Endothelial cell of umbilical vein (primary cell): ENCODE results near the gene MYO1A. TPM values are rescaled to one million over a fixed set of nuclear protein-coding genes. Genes with fewer than 3 reads are reported as not detected.

Experiments
- BruUV-seq: library from RNA; stranded (reverse); fragments of 400-500 nt; replicated peaks from 2 replicates; lab custom pipeline; 2021; lab: Mats Ljungman, UMichigan
- CTCF ChIA-PET: fragments of 300-600, 350-600 bp; sonication (Branson Sonifier 250); formaldehyde crosslinking; loops from one replicate; lab custom pipeline; 2021; ENCODE audit warnings: antibody characterized with exemption, inconsistent platforms; lab: Charles Lee
- POLR2A ChIA-PET: fragments of 300-600, 350-600 bp; sonication (Branson Sonifier 250); formaldehyde crosslinking; loops from one replicate; lab custom pipeline; 2021; ENCODE audit warnings: antibody characterized with exemption, inconsistent platforms; lab: Charles Lee
- DNase-seq: peaks from one replicate; pipeline ENCODE4 v3.0.0-alpha.2; 2011; ENCODE audit warnings: low read depth, low spot score
- FAIRE-seq: peaks from 2 replicates; lab custom pipeline; 2011; peaks lifted over from hg19 to GRCh38; lab: Jason Lieb, UNC
- H2AFZ ChIP-seq: 2 replicates; pipeline ENCODE4 v1.6.0; 2012; ENCODE audit warnings: low read depth, low read length, control low read depth, inconsistent platforms
- H3K27ac ChIP-seq: 2 replicates; pipeline ENCODE4 v1.5.1; 2011; ENCODE audit warnings: low read depth, mild to moderate bottlenecking, control low read depth, low read length, moderate library complexity; ENCODE audit not compliant: insufficient read depth
- H3K27me3 ChIP-seq, 2 experiments: 2 replicates each; pipeline versions ENCODE4 v1.6.0 to v1.6.1; 2011; ENCODE audit warnings: low read length in 2 of 2, mixed read lengths in 1 of 2; ENCODE audit not compliant: control insufficient read depth in 2 of 2, insufficient read depth in 2 of 2
- H3K36me3 ChIP-seq, 2 experiments: 2 replicates in 1 of 2; 3 replicates in 1 of 2; pipeline ENCODE4 v1.5.1; 2011; ENCODE audit warnings: low read length in 2 of 2, mild to moderate bottlenecking in 1 of 2, moderate library complexity in 1 of 2; ENCODE audit not compliant: control insufficient read depth in 2 of 2, insufficient read depth in 2 of 2; ENCODE audit errors: extremely low read depth in 1 of 2
- H3K4me1 ChIP-seq: 3 replicates; pipeline ENCODE4 v1.5.1; 2011; ENCODE audit warnings: mild to moderate bottlenecking, low read length; ENCODE audit not compliant: control insufficient read depth, insufficient read depth; ENCODE audit errors: extremely low read depth
- H3K4me2 ChIP-seq: 2 replicates; pipeline ENCODE4 v1.6.1; 2011; ENCODE audit warnings: low read length, control low read depth, mixed read lengths; ENCODE audit not compliant: insufficient read depth
- H3K4me3 ChIP-seq, 3 experiments: fragments of 200-600 bp in 1 of 3; sonication (generic), shearing (Covaris generic) in 1 of 3; replicated peaks in 1 of 3; 2 replicates each; pipeline ENCODE4 v1.5.1; 2011 to 2016; ENCODE audit warnings: control low read depth in 3 of 3, low read length in 3 of 3, mild to moderate bottlenecking in 2 of 3, inconsistent platforms in 1 of 3, low read depth in 1 of 3, moderate library complexity in 1 of 3; ENCODE audit not compliant: insufficient read depth in 1 of 3
- H3K79me2 ChIP-seq: 2 replicates; pipeline ENCODE4 v1.6.0; 2012; ENCODE audit warnings: low read length, inconsistent platforms; ENCODE audit not compliant: control insufficient read depth, insufficient read depth
- H3K9ac ChIP-seq: replicated peaks from 2 replicates; pipeline ENCODE3; 2011; ENCODE audit warnings: low read length, control low read depth; ENCODE audit not compliant: insufficient read depth; ENCODE audit errors: extremely low read depth
- H3K9me1 ChIP-seq: replicated peaks from 3 replicates; pipeline ENCODE4 v1.6.0; 2011; ENCODE audit warnings: mild to moderate bottlenecking, low read length; ENCODE audit not compliant: control insufficient read depth, insufficient read depth; ENCODE audit errors: extremely low read depth
- H3K9me3 ChIP-seq: replicated peaks from 2 replicates; pipeline ENCODE4 v1.5.1; 2012; ENCODE audit warnings: low read length, inconsistent platforms; ENCODE audit not compliant: control insufficient read depth, insufficient read depth
- H4K20me1 ChIP-seq: replicated peaks from 2 replicates; pipeline ENCODE3; 2011; ENCODE audit warnings: mild to moderate bottlenecking, low read length; ENCODE audit not compliant: control insufficient read depth, insufficient read depth; ENCODE audit errors: extremely low read depth
- EZH2 ChIP-seq: IDR thresholded peaks from 2 replicates; pipeline ENCODE4 v1.6.1; 2012; ENCODE audit warnings: borderline replicate concordance, low read depth, mild to moderate bottlenecking, moderate library complexity, low read length, inconsistent platforms; ENCODE audit not compliant: severe bottlenecking
- FOS ChIP-seq: IDR thresholded peaks from 2 replicates; pipeline ENCODE4 v1.6.1; 2011; ENCODE audit warnings: mild to moderate bottlenecking, low read length, moderate library complexity, borderline replicate concordance; ENCODE audit not compliant: insufficient read depth
- GATA2 ChIP-seq: IDR thresholded peaks from 2 replicates; pipeline ENCODE4 v1.7.0; 2011; ENCODE audit warnings: low read depth, mild to moderate bottlenecking, moderate library complexity, mixed read lengths, low read length; ENCODE audit not compliant: insufficient read length, insufficient read depth
- JUN ChIP-seq: IDR thresholded peaks from 2 replicates; pipeline ENCODE4 v1.6.1; 2011; ENCODE audit warnings: borderline replicate concordance, low read depth; ENCODE audit not compliant: insufficient read length, insufficient read depth
- MYC ChIP-seq: IDR thresholded peaks from one replicate; pipeline ENCODE4 v1.6.1; 2011; ENCODE audit warnings: mild to moderate bottlenecking, low read depth, low read length
- POLR2A ChIP-seq: IDR thresholded peaks from 2 replicates; pipeline ENCODE4 v1.6.1; 2012; ENCODE audit warnings: low read depth, mild to moderate bottlenecking, control low read depth, low read length
- POLR2AphosphoS5 ChIP-seq: IDR thresholded peaks from 2 replicates; pipeline ENCODE4 v1.6.1; 2012; ENCODE audit warnings: low read depth, mild to moderate bottlenecking, control low read depth, low read length, moderate library complexity; ENCODE audit not compliant: insufficient read depth
- dilution Hi-C: fragments of 300-500 bp; cut with MboI; formaldehyde crosslinking; loops from one replicate; pipeline ENCODE4 v1.15.0; 2019; ENCODE audit warnings: low sequenced_read_pairs; ENCODE audit not compliant: extremely low pct_ligation_motif_present
- intact Hi-C: fragments of 100-400 bp; cut with micrococcal nuclease; formaldehyde crosslinking; loops from one replicate; pipeline ENCODE4 v1.10.0; 2022
- polyA plus RNA-seq, 4 experiments: library from polyadenylated mRNA; depleted of rRNA in 3 of 4; stranded (reverse) in 3 of 4; unstranded in 1 of 4; fragments of >200 nt; gene quantifications; 2 replicates each; pipeline versions ENCODE4 v1.2.1 to v1.2.3, GENCODE V29; 2011 to 2012; ENCODE audit warnings: missing spikeins in 1 of 4
- total RNA-seq: library from RNA; stranded (reverse); gene quantifications from 2 replicates; pipeline ENCODE4 v1.2.3, GENCODE V29; 2021
- TF ChIP-seq, protein P1 (sequence below), 2 donors: IDR thresholded peaks; 1 replicate in 1 of 2; 2 replicates in 1 of 2; pipeline ENCODE4 v1.5.1; 2011; ENCODE audit warnings: low read length in 2 of 2, mild to moderate bottlenecking in 2 of 2, moderate library complexity in 2 of 2, control low read depth in 1 of 2, inconsistent platforms in 1 of 2, low read depth in 1 of 2; ENCODE audit not compliant: insufficient read depth in 1 of 2; ENCODE audit errors: extremely low read depth in 1 of 2
- TF ChIP-seq, protein P2 (sequence below): IDR thresholded peaks from 2 replicates; pipeline ENCODE4 v1.6.1; 2011; ENCODE audit not compliant: insufficient read depth, insufficient read length

MYO1A gene
- total and polyA plus RNA-seq, 2 donors (not counting 3 experiments of a cell fraction or from before 2014, with no cell fraction given) = not detected

DNA sequence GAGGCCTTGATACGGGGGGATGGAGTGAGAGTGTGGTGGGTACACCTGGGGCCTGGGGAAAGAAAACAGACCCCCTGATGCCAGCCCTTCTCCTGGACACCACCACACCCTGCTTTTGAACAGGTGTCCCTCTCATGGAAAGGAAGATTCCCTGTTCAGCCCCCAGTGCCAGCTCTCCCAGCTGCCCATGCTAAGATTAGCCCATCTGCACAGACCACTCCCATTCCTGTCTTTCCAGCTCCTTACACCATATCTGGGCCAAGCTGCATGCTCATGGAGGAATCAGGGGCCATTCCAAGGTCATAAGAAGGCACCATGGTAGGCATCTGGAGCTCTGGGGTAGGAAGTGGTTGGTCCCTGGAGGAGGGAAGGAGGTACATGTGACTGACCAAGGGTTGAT is 48.6 kb upstream of the MYO1A start:
- no peak for DNase-seq
- Histone ChIP-seq H3K4me1 (peaks cover 7% of the 10 kb centered on the region), H3K4me3 (no peak overlapping the region), H3K27me3 (no peaks in the 10 kb centered on the region), H3K9me1 (no peaks in the 10 kb centered on the region), H3K36me3 (peaks cover 4 to 37% of the 10 kb centered on the region in 2 experiments), H4K20me1 (no peaks in the 10 kb centered on the region), H3K79me2 (no peaks in the 10 kb centered on the region), H3K4me2 (no peak overlapping the region), H2AFZ (no peak overlapping the region), H3K9ac (no peak overlapping the region), H3K9me3 (no peaks in the 10 kb centered on the region), H3K27ac (no peak overlapping the region)
- BruUV-seq = no TSS peak
- intact Hi-C loops (no loop called here), dilution Hi-C loops (no loop called here)
- POLR2A ChIA-PET = interaction anchor here (2.2 kb wide), 1 partner anchor 13 kb away, joined by 9 read pairs; the partner anchor contains the start of gene STAT6
- TF ChIP-seq FOS (no peak), POLR2A (no peak), JUN (no peak), POLR2AphosphoS5 (no peak), EZH2 (no peak), MYC (no peak), GATA2 (no peak)
- TF ChIP-seq, protein P1, sequence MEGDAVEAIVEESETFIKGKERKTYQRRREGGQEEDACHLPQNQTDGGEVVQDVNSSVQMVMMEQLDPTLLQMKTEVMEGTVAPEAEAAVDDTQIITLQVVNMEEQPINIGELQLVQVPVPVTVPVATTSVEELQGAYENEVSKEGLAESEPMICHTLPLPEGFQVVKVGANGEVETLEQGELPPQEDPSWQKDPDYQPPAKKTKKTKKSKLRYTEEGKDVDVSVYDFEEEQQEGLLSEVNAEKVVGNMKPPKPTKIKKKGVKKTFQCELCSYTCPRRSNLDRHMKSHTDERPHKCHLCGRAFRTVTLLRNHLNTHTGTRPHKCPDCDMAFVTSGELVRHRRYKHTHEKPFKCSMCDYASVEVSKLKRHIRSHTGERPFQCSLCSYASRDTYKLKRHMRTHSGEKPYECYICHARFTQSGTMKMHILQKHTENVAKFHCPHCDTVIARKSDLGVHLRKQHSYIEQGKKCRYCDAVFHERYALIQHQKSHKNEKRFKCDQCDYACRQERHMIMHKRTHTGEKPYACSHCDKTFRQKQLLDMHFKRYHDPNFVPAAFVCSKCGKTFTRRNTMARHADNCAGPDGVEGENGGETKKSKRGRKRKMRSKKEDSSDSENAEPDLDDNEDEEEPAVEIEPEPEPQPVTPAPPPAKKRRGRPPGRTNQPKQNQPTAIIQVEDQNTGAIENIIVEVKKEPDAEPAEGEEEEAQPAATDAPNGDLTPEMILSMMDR (IDR thresholded peaks at IDR 0.05; ENCODE audit: extremely low read depth in 1 of 2, insufficient read depth in 1 of 2, low read depth in 1 of 2, low read length in 2 of 2) = no peak
- TF ChIP-seq, protein P2, sequence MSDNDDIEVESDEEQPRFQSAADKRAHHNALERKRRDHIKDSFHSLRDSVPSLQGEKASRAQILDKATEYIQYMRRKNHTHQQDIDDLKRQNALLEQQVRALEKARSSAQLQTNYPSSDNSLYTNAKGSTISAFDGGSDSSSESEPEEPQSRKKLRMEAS = no peak
- CTCF ChIA-PET = interaction anchor here (3.5 to 14.4 kb wide), 2 partner anchors 13 to 30 kb away, joined by 15 to 158 read pairs; partner anchors contain the start of gene STAT6
- no peak for FAIRE-seq
